DMS53 treated with DMSO at 0.1 percent for 48 hours (cell line): ENCODE results near the gene ADCY10.
"Not testable (repeated sequence)": the region's sequence is repeated elsewhere in the genome, so short reads cannot be mapped to it uniquely, and the experiment has no call there.

Experiments used
- DNase-seq: peaks from one replicate; lab custom pipeline; 2025; ENCODE audit not compliant: unreplicated experiment; lab: John Stamatoyannopoulos, UW

The ADCY10 gene

GRCh38 chr1:167913895-167914496 is at the start of gene ADCY10:
Gene ADCY10 (minus strand): TSS chr1:167914134. CDS start chr1:167905140, 8,994 bp downstream.
- DNase-seq, result no peak

DNA sequence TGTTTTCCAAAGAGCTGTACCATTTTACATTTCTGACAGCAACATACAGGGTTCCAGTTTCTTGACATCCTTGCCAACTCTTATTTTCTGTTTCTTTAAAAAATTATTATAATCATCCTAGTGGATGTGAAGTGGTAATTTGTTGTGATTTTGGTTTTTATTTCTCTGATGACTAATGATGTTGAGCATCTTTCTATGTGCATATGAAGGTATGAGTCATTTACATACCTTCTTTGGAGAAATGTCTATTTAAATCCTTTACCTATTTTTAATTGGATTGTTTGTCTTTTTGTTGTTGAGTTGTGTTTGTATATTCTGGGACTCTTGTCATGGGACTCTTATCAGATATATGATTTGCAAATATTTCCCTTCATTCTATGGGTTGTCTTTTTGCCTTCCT is 43.8 kb upstream of the ADCY10 start:
- no peak for DNase-seq

- DNase-seq, result peak; percentile 0
These were observed 42.0 kb upstream of the ADCY10 start for GRCh38 chr1:167955915-167956314.

DNA sequence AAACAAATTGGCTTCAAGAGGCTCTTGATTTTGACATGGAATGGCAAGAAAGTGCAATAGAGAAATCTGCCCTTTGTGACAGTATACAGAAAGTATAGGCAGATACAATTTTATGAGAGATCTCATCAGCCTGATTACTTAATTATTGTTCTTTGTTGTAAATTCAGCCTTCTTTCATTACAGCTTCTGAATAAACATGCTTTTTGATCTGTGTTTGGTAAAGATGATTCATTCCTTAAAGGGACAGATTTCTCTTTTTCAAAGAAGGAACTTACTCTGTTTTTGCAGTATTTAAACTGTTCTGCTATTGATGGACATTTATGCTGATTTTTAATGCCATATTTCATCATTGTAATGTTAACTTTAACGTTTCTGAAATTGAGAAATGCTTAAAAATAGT is 36.6 kb upstream of the ADCY10 start:
- no peak for DNase-seq

GRCh38 chr1:167949785-167950184 is 35.9 kb upstream of the ADCY10 start:
- DNase-seq, result no peak

GRCh38 chr1:167947733-167948132 is 33.8 kb upstream of the ADCY10 start:
- DNase-seq, result no peak

- peak; percentile 46 for DNase-seq
These were observed 29.6 kb upstream of the ADCY10 start for GRCh38 chr1:167943541-167943940.

- DNase-seq, result no peak
These were observed 26.3 kb upstream of the ADCY10 start for GRCh38 chr1:167940264-167940663.

- DNase-seq, result peak; percentile 31
These were observed 24.2 kb upstream of the ADCY10 start for GRCh38 chr1:167938080-167938636.

- no peak for DNase-seq
These were observed 23.7 kb upstream of the ADCY10 start for GRCh38 chr1:167937709-167938010.

DNA sequence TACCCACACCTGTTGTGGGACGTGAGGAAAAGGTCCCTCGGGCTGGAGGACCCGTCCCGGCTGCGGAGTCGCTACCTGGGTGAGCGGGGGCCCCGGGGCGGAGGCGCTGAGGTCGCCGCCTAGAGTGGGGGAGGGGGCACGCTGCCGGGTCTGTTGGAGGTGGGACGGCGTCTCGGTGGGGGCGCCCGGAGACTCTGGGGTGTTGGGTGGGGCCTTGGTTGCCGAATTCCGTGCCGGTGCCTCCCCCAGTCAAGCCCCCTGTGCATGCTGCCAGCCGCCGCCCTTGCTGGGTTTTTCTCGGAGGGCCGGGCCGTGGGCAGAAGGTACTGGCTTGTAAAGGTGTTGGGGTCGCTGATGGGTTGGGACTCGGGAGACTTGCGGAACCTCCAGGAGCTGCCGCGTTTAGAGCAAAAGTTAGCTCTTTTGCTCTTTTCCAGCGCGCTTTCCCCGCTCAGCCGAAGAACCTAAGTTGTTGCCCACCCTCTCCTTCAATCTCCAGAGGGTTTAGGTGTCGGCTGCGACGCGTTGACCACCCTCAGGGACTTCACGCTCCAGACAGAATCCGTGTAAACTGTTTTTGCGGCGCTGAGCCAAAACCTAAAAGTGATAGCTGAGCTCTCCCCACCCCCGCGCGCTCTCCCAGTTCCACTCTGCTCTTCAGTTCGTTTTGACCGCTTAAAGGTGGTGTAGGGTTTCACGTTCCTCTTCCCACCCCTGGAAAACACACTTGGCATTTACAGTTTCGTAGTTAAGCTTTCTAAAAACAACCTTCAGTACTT is 23.2 kb upstream of the ADCY10 start, which contains the start of gene MPC2:
TSS of gene MPC2 (minus strand) at position 143 of the 779 bp plus-strand sequence. CDS start 1,231 bp downstream, outside the sequence.
- peak; percentile 48 for DNase-seq

GRCh38 chr1:167936068-167936929 is 22.4 kb upstream of the ADCY10 start, which contains the start of gene DCAF6:
Gene DCAF6 (plus strand): TSS chr1:167936683. CDS start chr1:167936912, 229 bp downstream.
- DNase-seq, result peak; percentile 98

- peak; percentile 44 for DNase-seq
These were observed 21.5 kb upstream of the ADCY10 start for GRCh38 chr1:167935216-167936067.

DNA sequence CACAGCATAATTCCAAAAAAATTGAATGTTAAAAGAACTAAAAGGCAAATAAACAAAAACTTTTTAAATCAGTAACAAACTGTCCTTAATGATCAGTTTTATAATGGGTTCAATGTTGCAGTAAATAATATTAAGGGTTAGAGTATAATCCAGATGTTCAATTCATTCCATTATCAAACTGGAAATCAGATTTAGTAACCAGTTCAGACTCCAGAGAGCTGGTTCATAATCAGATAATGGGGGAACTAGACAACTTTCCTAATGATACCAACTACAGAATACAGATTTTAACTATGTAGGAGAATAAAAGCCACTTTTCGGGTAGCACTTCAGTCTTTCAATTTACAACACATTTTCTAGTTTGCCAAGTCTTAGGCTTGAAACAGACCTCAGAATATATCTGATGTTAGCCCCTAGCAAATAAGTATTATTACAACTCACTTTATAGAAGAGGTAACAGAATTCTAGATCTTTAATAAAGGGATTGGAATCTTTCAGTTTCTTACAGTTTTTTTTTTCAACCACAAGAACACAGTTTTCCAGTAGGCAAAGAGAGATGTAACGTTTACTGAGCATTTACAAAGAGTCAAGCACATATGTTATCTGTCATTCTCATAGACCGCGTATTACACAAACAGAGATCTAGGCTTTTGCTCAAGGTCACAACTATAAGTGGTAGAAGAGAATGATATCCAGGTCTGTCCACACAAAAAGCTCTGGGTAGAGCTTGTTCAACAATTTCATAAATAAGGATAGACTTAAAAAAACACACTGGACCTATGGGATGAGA is 20.7 kb upstream of the ADCY10 start:
- DNase-seq, result peak; percentile 26

GRCh38 chr1:167933788-167934187 is 19.9 kb upstream of the ADCY10 start:
- no peak for DNase-seq

DNA sequence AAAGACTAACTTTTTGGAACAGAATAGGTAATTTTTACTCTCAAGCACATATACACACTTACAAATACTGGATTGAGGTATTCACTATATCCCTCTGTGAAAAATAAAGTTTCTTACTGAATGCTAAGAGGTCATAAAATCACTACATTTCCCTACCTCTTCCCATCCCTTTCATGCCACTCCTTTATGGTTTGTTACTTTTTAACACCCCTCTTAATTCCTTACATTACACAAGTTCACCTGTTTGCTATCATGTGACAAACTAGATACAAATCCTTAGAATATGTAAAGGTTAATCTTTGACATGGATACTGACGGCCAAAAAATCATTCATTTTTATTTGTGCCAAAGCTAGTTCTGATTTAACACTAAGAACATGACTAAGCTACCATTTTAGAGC is 15.8 kb upstream of the ADCY10 start:
- DNase-seq, result no peak

DNA sequence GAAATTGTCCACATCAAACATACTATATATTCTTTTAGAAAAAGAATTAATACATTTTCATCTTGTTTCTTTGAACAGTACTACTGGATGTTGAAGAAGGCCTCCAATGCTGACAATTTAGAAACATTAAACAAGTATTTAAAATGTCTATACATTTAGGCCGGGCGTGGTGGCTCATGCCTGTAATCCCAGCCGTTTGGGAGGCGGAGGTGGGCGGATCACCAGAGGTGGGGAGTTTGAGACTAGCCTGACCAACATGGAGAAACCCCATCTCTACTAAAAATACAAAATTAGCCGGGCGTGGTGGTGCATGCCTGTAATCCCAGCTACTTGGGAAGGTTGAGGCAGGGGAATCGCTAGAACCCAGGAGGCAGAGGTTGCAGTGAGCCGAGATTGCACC is 15.0 kb upstream of the ADCY10 start:
- not testable (repeated sequence) for DNase-seq

GRCh38 chr1:167928457-167928852 is 14.5 kb upstream of the ADCY10 start:
- no peak for DNase-seq

DNA sequence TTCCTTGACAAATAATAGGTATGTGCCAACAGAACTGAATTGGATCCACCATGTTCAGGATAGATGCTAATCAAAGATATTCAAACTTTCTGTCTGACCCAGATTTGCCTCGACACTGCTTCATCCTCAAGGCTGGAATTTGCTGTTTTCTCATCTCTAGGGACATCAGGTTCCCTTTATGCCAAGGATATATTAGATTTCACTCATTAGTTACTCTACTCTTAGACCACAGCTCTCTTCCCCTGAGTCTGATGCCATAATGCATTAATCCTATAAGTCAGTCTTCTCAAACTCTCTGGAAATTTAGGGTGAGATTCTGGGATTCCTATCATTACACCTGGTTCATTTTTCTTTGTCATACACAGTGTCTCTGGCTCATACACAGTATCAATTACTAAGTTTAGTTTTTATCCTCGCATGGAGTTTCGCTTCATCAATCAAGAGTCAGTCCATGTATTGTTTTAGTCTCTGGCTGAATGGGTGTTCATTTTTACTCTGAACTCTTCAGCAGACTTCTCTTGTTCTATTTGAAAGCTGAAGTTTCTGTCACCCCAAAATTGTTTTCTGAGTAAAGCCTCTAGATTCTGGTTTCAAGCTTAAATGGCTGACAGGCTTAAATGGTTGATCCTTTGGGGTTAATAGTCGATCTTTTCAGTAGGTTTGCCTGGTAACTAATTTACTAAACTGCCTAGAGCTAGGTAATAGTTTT is 13.3 kb upstream of the ADCY10 start:
- no peak for DNase-seq
